ENCODE results near the gene C1orf87. TPM values are rescaled to one million over a fixed set of nuclear protein-coding genes. Genes with fewer than 3 reads are reported as not detected.

C1orf87 gene
- total and polyA plus RNA-seq, 9 donors, result 0.31 to 1.2 (median 0.71) TPM

DNA sequence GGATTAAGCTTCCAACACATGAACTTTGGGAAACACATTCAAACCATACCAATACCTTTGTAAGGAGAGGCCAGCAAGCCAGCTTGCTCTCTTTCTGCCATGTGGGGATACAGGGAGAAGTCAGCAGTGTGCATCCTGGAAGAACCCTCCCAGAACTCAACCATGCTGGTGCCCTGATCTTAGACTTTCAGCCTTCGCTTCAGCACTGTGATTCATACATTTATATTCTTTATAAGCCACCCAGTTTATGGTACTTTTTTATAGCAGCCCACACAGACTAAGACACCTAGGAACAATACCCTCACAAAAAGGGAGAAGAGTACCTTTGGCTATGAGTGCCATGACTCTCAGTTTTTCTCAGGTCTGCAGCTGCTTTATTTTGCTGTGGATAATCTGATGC lies 35.9 kb downstream of the C1orf87 start:
- 100% methylated on average over 1 of the region's 1 CpG for WGBS (ENCODE audit: insufficient coverage)
- Histone ChIP-seq H3K27ac (ENCODE audit: low read length) (no peak overlapping the region), H3K9me3 (replicated peaks; ENCODE audit: control insufficient read depth, low read depth, low read length) (no peaks in the 10 kb centered on the region), H3K36me3 (ENCODE audit: control insufficient read depth, insufficient read depth, low read length) (no peaks in the 10 kb centered on the region), H3K4me3 (ENCODE audit: low read length) (no peak overlapping the region), H3K4me1 (ENCODE audit: control insufficient read depth, insufficient read depth, low read length) (no peaks in the 10 kb centered on the region), H3K27me3 (ENCODE audit: control insufficient read depth, insufficient read depth, low read length) (no peaks in the 10 kb centered on the region)
- no peak for DNase-seq

DNA sequence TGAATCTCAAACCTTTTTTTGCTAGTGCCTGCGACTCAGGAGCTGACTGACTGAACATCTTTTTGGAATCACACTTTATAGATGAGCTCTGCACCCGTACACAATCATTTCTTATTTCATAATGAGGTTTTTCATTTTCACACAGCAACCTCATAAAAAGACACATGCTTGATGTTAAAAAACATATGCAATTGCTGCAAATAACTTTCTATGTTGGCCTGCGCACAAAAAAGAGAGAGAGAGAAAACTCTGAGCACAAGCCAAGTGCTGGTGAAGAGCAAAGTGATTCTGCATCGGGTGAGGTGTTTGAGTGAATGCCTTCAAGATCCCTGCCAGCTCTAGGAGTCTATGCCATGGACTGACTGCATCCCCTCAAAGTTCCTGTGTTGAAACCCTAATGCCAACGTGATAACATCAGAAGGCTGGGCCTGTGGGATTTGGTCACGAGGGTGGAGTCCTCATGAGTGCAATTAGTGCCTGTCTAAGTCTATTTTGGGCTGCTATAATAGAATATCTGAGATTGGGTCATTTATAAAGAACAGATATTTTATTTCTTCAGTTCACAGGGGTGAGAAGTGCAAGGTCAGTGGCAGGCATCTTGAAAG lies 36.6 kb downstream of the C1orf87 start:
- Histone ChIP-seq H3K4me1 (ENCODE audit: control insufficient read depth, insufficient read depth, low read length) (no peaks in the 10 kb centered on the region), H3K27ac (ENCODE audit: low read length) (no peak overlapping the region), H3K4me3 (ENCODE audit: low read length) (no peak overlapping the region), H3K9me3 (replicated peaks; ENCODE audit: control insufficient read depth, low read depth, low read length) (no peaks in the 10 kb centered on the region), H3K27me3 (ENCODE audit: control insufficient read depth, insufficient read depth, low read length) (no peaks in the 10 kb centered on the region), H3K36me3 (ENCODE audit: control insufficient read depth, insufficient read depth, low read length) (no peaks in the 10 kb centered on the region)
- peak; percentile 46 for DNase-seq
- WGBS (ENCODE audit: insufficient coverage), result 69% methylated on average over 2 of the region's 6 CpGs

DNA sequence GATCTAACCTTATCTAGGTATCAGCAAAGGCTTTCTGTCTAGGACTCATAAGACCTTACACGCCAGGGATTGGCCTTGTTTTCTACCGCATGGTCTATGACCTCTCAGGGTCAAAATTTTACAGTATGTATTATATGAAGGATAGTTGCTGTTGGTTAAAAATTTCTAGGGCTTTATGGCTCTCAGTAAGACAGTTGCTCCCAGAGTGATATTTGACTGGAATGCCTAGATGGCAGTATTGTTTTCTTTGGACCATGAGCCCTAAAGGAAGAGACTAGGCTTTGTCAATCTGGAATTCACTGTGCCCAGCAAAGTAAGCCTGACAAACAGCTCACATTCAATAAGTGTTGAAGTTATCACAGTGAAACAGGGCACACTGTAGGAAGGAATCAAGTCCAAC lies 37.6 kb downstream of the C1orf87 start:
- no peak overlapping the region for H3K27ac ChIP-seq (ENCODE audit: low read length)
- 100% methylated on average over 1 of the region's 2 CpGs for WGBS (ENCODE audit: insufficient coverage)
- no peak overlapping the region for H3K4me3 ChIP-seq (ENCODE audit: low read length)
- H3K27me3 ChIP-seq (ENCODE audit: control insufficient read depth, insufficient read depth, low read length), result no peaks in the 10 kb centered on the region
- H3K9me3 ChIP-seq (replicated peaks; ENCODE audit: control insufficient read depth, low read depth, low read length), result no peaks in the 10 kb centered on the region
- H3K4me1 ChIP-seq (ENCODE audit: control insufficient read depth, insufficient read depth, low read length), result no peaks in the 10 kb centered on the region
- no peaks in the 10 kb centered on the region for H3K36me3 ChIP-seq (ENCODE audit: control insufficient read depth, insufficient read depth, low read length)
- no peak for DNase-seq

DNA sequence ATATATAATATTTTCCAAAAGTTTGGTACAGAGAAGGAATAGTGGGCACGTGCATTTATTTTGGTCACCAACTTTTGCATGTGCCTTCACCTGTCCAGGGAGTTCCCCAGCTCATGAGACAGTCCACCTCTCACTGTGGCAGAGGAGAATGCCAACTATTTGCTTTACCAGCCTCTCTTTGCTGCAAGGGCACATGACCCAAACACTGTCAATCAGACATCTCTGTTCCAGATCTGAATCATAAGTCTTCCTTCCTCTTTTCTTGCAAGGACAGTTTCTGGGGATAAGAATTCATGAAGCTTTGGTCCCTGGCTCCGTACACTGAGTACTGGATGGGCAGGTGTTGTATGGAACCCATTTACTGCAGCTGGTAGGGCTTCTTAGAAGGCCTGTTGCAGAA lies 38.6 kb downstream of the C1orf87 start:
- Histone ChIP-seq H3K9me3 (replicated peaks; ENCODE audit: control insufficient read depth, low read depth, low read length) (no peaks in the 10 kb centered on the region), H3K4me3 (ENCODE audit: low read length) (no peak overlapping the region), H3K36me3 (ENCODE audit: control insufficient read depth, insufficient read depth, low read length) (no peaks in the 10 kb centered on the region), H3K27ac (ENCODE audit: low read length) (no peak overlapping the region), H3K4me1 (ENCODE audit: control insufficient read depth, insufficient read depth, low read length) (no peaks in the 10 kb centered on the region), H3K27me3 (ENCODE audit: control insufficient read depth, insufficient read depth, low read length) (no peaks in the 10 kb centered on the region)
- WGBS (ENCODE audit: insufficient coverage), result 100% methylated on average over 2 of the region's 2 CpGs
- DNase-seq, result peak; percentile 22

DNA sequence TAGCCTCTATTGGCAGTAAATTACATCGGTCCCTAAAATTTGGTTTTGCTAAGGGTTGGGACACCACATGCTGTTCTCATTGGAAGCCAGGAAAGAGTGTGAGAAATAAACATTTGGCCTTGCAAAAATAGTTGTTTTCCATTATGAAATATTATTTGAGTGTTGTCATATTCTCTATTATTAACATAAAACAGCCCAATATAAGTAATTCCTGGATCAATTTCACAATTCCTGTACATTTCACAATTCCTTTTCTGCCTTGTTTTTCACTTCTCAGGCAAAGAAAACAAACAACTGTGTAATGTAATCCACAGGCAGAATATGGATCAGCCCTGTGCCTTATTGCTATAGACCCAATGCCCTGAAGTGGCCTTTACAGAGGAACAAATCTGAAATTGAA lies 40.5 kb downstream of the C1orf87 start:
- H3K4me3 ChIP-seq (ENCODE audit: low read length), result no peak overlapping the region
- H3K36me3 ChIP-seq (ENCODE audit: control insufficient read depth, insufficient read depth, low read length), result no peaks in the 10 kb centered on the region
- 60% methylated on average over 1 of the region's 1 CpG for WGBS (ENCODE audit: insufficient coverage)
- DNase-seq, result no peak
- no peaks in the 10 kb centered on the region for H3K9me3 ChIP-seq (replicated peaks; ENCODE audit: control insufficient read depth, low read depth, low read length)
- H3K27ac ChIP-seq (ENCODE audit: low read length), result no peak overlapping the region
- H3K27me3 ChIP-seq (ENCODE audit: control insufficient read depth, insufficient read depth, low read length), result no peaks in the 10 kb centered on the region
- H3K4me1 ChIP-seq (ENCODE audit: control insufficient read depth, insufficient read depth, low read length), result no peaks in the 10 kb centered on the region

DNA sequence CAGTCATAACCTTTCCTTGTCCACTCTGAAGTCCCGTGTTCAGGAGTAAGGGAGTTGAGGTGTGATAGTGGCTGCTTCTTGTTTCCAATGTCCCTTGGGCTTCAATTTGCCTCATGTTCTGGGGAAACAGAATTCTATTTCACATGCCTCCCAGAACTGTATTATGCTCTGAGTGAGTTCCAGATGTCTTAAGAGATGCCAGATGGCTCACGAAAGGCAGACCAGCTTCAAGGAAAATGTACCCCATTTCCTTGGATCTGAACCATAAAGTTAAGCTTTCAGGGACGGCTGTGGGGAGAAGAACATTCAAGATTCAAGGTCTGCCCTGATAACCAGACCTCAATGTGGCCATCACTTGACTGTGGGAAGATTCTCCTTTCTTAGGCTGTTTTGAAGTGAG lies 42.4 kb downstream of the C1orf87 start:
- Histone ChIP-seq H3K36me3 (ENCODE audit: control insufficient read depth, insufficient read depth, low read length) (no peaks in the 10 kb centered on the region), H3K27ac (ENCODE audit: low read length) (no peak overlapping the region), H3K27me3 (ENCODE audit: control insufficient read depth, insufficient read depth, low read length) (no peaks in the 10 kb centered on the region), H3K9me3 (replicated peaks; ENCODE audit: control insufficient read depth, low read depth, low read length) (no peaks in the 10 kb centered on the region), H3K4me1 (ENCODE audit: control insufficient read depth, insufficient read depth, low read length) (no peaks in the 10 kb centered on the region), H3K4me3 (ENCODE audit: low read length) (no peak overlapping the region)
- 17% methylated on average over 1 of the region's 3 CpGs for WGBS (ENCODE audit: insufficient coverage)
- peak; percentile 15 for DNase-seq

DNA sequence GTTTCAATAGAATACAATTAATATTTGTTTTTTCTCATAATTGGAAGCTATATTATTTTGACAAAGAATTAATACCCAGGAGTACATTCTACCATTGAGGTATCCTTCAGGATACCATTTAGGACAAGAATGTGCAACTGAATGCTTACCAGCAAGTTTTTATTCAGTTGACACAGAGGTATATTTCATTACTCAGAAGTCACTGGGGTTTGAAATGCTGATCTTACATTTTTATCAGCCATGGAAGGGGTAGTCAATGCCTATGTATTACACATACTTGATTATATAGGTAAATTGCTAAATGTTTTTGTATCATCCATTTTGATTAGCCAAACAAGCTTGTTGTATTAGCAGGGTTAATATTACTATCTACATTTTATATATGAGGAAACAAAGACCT lies 48.0 kb downstream of the C1orf87 start:
- H3K27ac ChIP-seq (ENCODE audit: low read length), result no peak overlapping the region
- no peaks in the 10 kb centered on the region for H3K9me3 ChIP-seq (replicated peaks; ENCODE audit: control insufficient read depth, low read depth, low read length)
- no peak overlapping the region for H3K4me3 ChIP-seq (ENCODE audit: low read length)
- DNase-seq, result no peak
- no peaks in the 10 kb centered on the region for H3K4me1 ChIP-seq (ENCODE audit: control insufficient read depth, insufficient read depth, low read length)
- no peaks in the 10 kb centered on the region for H3K36me3 ChIP-seq (ENCODE audit: control insufficient read depth, insufficient read depth, low read length)
- no peaks in the 10 kb centered on the region for H3K27me3 ChIP-seq (ENCODE audit: control insufficient read depth, insufficient read depth, low read length)

DNA sequence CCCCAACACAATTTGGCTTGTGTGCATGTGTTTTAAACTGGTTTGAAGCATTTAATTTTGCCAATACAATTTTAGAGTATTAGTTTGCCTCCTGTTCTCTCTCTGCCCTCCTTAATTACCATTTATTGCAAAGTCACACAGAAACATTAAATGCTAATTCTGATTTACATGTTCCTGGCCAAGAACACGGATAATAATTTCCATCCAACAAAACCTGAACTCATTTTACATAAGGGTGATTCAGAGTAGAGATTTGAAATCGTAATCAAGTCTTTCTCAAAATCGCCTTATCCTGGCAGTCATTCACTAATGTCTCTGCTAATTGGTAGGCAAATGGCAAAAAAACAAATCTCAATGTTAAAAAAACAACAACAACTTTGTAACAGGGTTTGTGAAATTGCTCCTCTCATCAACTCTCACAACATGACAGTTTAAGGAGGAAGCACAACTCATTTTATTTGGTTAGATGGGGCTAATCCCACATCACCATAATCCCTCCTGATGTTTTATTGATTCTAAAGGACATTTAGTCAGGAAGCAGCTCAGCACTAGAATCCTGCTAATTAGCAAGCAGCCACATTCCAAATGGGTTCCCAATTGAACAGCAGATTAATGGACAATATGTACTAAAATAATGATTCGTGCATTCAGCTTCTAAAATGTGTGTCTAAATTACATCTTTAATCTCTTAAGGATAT lies 55.9 kb downstream of the C1orf87 start:
- Histone ChIP-seq H3K36me3 (ENCODE audit: control insufficient read depth, insufficient read depth, low read length) (no peaks in the 10 kb centered on the region), H3K4me3 (ENCODE audit: low read length) (no peak overlapping the region), H3K27ac (ENCODE audit: low read length) (no peak overlapping the region), H3K27me3 (ENCODE audit: control insufficient read depth, insufficient read depth, low read length) (no peaks in the 10 kb centered on the region), H3K4me1 (ENCODE audit: control insufficient read depth, insufficient read depth, low read length) (no peaks in the 10 kb centered on the region), H3K9me3 (replicated peaks; ENCODE audit: control insufficient read depth, low read depth, low read length) (no peaks in the 10 kb centered on the region)
- no CpG with 5 or more reads among the region's 4 CpGs for WGBS (ENCODE audit: insufficient coverage)
- no peak for DNase-seq

DNA sequence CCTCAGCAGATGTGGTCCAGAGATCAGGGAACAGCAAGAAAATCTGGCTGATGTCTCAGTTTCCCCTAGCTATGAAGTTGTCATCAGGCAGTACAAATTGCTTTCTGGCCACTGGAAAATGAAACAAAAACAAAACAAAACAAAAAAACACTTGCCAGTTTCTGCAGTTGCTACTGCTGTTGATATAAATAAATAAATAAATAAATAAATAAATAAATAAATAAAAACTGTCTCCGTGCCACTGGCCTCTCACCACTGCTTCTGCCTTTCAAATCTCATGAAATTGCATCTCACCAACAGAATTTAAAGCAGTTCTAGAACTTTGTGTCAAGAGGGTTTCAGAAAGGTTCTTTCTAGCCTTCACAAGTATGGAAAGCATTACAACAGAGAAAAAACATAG lies 62.9 kb downstream of the C1orf87 start:
- no peaks in the 10 kb centered on the region for H3K4me1 ChIP-seq (ENCODE audit: control insufficient read depth, insufficient read depth, low read length)
- DNase-seq, result no peak
- H3K4me3 ChIP-seq (ENCODE audit: low read length), result no peak overlapping the region
- H3K9me3 ChIP-seq (replicated peaks; ENCODE audit: control insufficient read depth, low read depth, low read length), result no peaks in the 10 kb centered on the region
- no peak overlapping the region for H3K27ac ChIP-seq (ENCODE audit: low read length)
- no CpG with 5 or more reads among the region's 1 CpG for WGBS (ENCODE audit: insufficient coverage)
- H3K27me3 ChIP-seq (ENCODE audit: control insufficient read depth, insufficient read depth, low read length), result no peaks in the 10 kb centered on the region
- H3K36me3 ChIP-seq (ENCODE audit: control insufficient read depth, insufficient read depth, low read length), result no peaks in the 10 kb centered on the region

DNA sequence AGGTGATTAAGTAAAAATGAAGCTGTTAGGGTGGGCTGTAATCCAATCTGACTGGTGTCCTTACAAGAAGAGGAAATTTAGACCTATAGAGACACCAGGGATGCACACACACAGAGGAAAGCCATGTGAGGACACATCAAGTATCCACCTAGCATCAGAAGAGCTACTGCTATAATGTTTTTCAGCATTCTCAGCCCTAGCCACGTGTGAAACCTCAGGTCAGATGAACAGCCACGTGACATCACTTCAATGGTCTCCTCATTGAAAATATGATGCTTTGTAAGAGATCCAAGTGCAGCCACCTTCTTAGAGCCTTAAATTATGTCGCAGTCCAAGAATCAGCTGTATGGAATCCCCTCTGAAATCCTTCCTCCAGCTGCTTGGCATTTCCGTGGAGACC lies 65.1 kb downstream of the C1orf87 start:
- Histone ChIP-seq H3K4me3 (ENCODE audit: low read length) (no peak overlapping the region), H3K4me1 (ENCODE audit: control insufficient read depth, insufficient read depth, low read length) (no peaks in the 10 kb centered on the region), H3K27me3 (ENCODE audit: control insufficient read depth, insufficient read depth, low read length) (no peaks in the 10 kb centered on the region), H3K36me3 (ENCODE audit: control insufficient read depth, insufficient read depth, low read length) (no peaks in the 10 kb centered on the region), H3K27ac (ENCODE audit: low read length) (no peak overlapping the region), H3K9me3 (replicated peaks; ENCODE audit: control insufficient read depth, low read depth, low read length) (no peaks in the 10 kb centered on the region)
- WGBS (ENCODE audit: insufficient coverage), result 54% methylated on average over 3 of the region's 4 CpGs
- no peak for DNase-seq

DNA sequence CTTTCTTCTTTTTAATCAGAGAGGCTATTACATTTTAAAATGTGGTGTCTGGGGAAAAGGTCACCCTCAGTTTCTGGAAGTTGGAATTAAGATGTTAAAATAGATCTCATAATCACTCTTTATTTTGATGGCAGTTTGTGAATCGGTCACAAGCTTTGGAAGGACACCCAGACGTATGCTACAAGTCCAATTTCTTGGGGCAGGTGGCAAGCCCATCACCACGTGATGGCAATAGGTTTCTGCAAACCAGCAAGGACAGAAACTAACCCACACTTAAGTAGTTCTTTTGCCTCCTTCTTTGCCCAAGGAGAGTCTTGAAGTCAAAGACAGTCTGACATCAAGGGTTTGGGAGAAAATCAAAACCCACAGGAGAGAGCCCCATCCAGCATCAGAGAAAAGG lies 72.9 kb downstream of the C1orf87 start:
- Histone ChIP-seq H3K27me3 (ENCODE audit: control insufficient read depth, insufficient read depth, low read length) (no peaks in the 10 kb centered on the region), H3K4me3 (ENCODE audit: low read length) (no peak overlapping the region), H3K36me3 (ENCODE audit: control insufficient read depth, insufficient read depth, low read length) (no peaks in the 10 kb centered on the region), H3K27ac (ENCODE audit: low read length) (no peak overlapping the region), H3K9me3 (replicated peaks; ENCODE audit: control insufficient read depth, low read depth, low read length) (no peaks in the 10 kb centered on the region), H3K4me1 (ENCODE audit: control insufficient read depth, insufficient read depth, low read length) (peaks cover 10% of the 10 kb centered on the region)
- no peak for DNase-seq
- WGBS (ENCODE audit: insufficient coverage), result 90% methylated on average over 2 of the region's 3 CpGs

Measured in muscle of leg (tissue), 11 donors.